ENCODE measurements around the gene CYFIP2. TPM values are rescaled to one million over a fixed set of nuclear protein-coding genes. Genes with fewer than 3 reads are reported as not detected.
A peak's percentile ranks its signal among the peaks of the same experiment; 100 is the strongest.

Gene CYFIP2
- total RNA-seq, 1 donor from 2014 or later = 37.4 TPM

GRCh38 chr5:157431544-157432200, 165.7 kb downstream of the CYFIP2 start:
- H3K4me3 Mint-ChIP-seq (ENCODE audit: unreplicated experiment) = no peak overlapping the region
- H3K36me3 Mint-ChIP-seq (ENCODE audit: low read depth) = no peaks in the 10 kb centered on the region
- H3K27me3 Mint-ChIP-seq (ENCODE audit: low read depth) = no peaks in the 10 kb centered on the region
- no peak overlapping the region for H3K27ac Mint-ChIP-seq (ENCODE audit: unreplicated experiment)
- peaks cover 7% of the 10 kb centered on the region for H3K9me3 Mint-ChIP-seq (ENCODE audit: low read depth)
- DNase-seq (ENCODE audit: low spot score) = no peak
- no peaks in the 10 kb centered on the region for H3K4me1 Mint-ChIP-seq (ENCODE audit: low read depth)
- peak; percentile 84 for TF ChIP-seq CTCF (IDR thresholded peaks at IDR 0.05)

GRCh38 chr5:157434096-157434495, 168.2 kb downstream of the CYFIP2 start:
- no peak for DNase-seq (ENCODE audit: low spot score)
- Mint-ChIP-seq H3K4me3 (ENCODE audit: unreplicated experiment) (no peak overlapping the region), H3K36me3 (ENCODE audit: low read depth) (no peaks in the 10 kb centered on the region), H3K9me3 (ENCODE audit: low read depth) (peaks cover 7% of the 10 kb centered on the region), H3K4me1 (ENCODE audit: low read depth) (no peaks in the 10 kb centered on the region), H3K27ac (ENCODE audit: unreplicated experiment) (no peak overlapping the region), H3K27me3 (ENCODE audit: low read depth) (no peaks in the 10 kb centered on the region)
- no peak for TF ChIP-seq CTCF (IDR thresholded peaks at IDR 0.05)

- peaks cover 8% of the 10 kb centered on the region for H3K9me3 Mint-ChIP-seq (ENCODE audit: low read depth)
- H3K27me3 Mint-ChIP-seq (ENCODE audit: low read depth) = no peaks in the 10 kb centered on the region
- H3K4me3 Mint-ChIP-seq (ENCODE audit: unreplicated experiment) = peak overlapping the region; percentile 46
- DNase-seq (ENCODE audit: low spot score) = no peak
- TF ChIP-seq CTCF (IDR thresholded peaks at IDR 0.05) = no peak
- peaks cover 20% of the 10 kb centered on the region for H3K4me1 Mint-ChIP-seq (ENCODE audit: low read depth)
- H3K36me3 Mint-ChIP-seq (ENCODE audit: low read depth) = no peaks in the 10 kb centered on the region
- peak overlapping the region; percentile 68 for H3K27ac Mint-ChIP-seq (ENCODE audit: unreplicated experiment)
Measured at GRCh38 chr5:157443041-157443549, 177.2 kb downstream of the CYFIP2 start.

GRCh38 chr5:157444224-157444623, 178.3 kb downstream of the CYFIP2 start:
- no peak for TF ChIP-seq CTCF (IDR thresholded peaks at IDR 0.05)
- Mint-ChIP-seq H3K27me3 (ENCODE audit: low read depth) (no peaks in the 10 kb centered on the region), H3K9me3 (ENCODE audit: low read depth) (peaks cover 3% of the 10 kb centered on the region), H3K36me3 (ENCODE audit: low read depth) (no peaks in the 10 kb centered on the region), H3K4me3 (ENCODE audit: unreplicated experiment) (no peak overlapping the region), H3K27ac (ENCODE audit: unreplicated experiment) (no peak overlapping the region), H3K4me1 (ENCODE audit: low read depth) (peaks cover 26% of the 10 kb centered on the region)
- no peak for DNase-seq (ENCODE audit: low spot score)

Other genes starting within 250 kb of the CYFIP2 start
- 0.15 TPM in 1 of 3 replicates, not detected in the others for gene HAVCR1, start 207.0 kb upstream of the CYFIP2 start, total RNA-seq
- gene HAVCR2, start 157.1 kb upstream of the CYFIP2 start, total RNA-seq = 0.28 to 0.35 TPM in 2 of 3 replicates, not detected in the other
- 8.8 to 10.4 TPM (median 10.3 TPM) in 3 replicates for gene MED7, start 123.3 kb upstream of the CYFIP2 start, total RNA-seq
- not detected in 3 replicates for gene GARIN3, start 99.9 kb upstream of the CYFIP2 start, total RNA-seq
- gene ITK, start 85.3 kb upstream of the CYFIP2 start, total RNA-seq = not detected in 3 replicates
- gene NIPAL4, start 194.1 kb downstream of the CYFIP2 start, total RNA-seq = 0.41 to 0.87 TPM (median 0.60 TPM) in 3 replicates